ENCODE measurements around the gene OR52B6. TPM values are rescaled to one million over a fixed set of nuclear protein-coding genes. Genes with fewer than 3 reads are reported as not detected.

Gene OR52B6
- not detected for total RNA-seq

DNA sequence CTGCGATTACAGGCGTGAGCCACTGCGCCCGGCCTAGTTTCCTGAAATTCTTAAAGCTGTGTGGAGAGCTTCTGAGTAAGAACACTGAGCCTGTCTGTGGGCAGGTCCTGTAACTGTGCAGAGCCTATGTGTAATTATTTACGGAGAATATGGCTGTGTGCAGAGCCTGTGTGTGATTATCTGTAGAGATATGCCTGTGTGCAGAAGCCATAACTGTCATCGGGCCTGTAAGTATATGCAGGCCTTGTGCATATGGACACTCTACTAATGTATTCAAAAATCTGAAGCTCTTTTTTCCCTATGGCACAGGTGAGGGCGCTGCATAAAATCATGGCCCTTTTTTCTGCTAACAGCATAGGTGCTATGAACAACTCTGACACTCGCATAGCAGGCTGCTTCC, at the start of gene OR52B6:
Gene OR52B6, plus strand, starts transcription at position 301 of the 400 bp plus-strand sequence. Its CDS starts 0 bp downstream, at position 301.
- Histone ChIP-seq H3K4me3 (no peak within 1 kb of the TSS), H3K27ac (no peak within 1 kb of the TSS), H3K4me1 (no peaks in the 10 kb centered on the region), H3K27me3 (no peaks in the 10 kb centered on the region), H3K36me3 (replicated peaks in 1 of 2; ENCODE audit: insufficient read depth in 1 of 2, low read depth in 2 of 2) (no peaks in the 10 kb centered on the region), H3K9me3 (no peaks in the 10 kb centered on the region)
- WGBS, 2 donors: 91 to 93% methylated on average over 8 of the region's 8 CpGs
- intact Hi-C loops (cut with DNase I): no loop called here
- no peak for DNase-seq
- TF ChIP-seq POLR2A (IDR thresholded peaks at IDR 0.05): no peak
- TF ChIP-seq, protein P1, sequence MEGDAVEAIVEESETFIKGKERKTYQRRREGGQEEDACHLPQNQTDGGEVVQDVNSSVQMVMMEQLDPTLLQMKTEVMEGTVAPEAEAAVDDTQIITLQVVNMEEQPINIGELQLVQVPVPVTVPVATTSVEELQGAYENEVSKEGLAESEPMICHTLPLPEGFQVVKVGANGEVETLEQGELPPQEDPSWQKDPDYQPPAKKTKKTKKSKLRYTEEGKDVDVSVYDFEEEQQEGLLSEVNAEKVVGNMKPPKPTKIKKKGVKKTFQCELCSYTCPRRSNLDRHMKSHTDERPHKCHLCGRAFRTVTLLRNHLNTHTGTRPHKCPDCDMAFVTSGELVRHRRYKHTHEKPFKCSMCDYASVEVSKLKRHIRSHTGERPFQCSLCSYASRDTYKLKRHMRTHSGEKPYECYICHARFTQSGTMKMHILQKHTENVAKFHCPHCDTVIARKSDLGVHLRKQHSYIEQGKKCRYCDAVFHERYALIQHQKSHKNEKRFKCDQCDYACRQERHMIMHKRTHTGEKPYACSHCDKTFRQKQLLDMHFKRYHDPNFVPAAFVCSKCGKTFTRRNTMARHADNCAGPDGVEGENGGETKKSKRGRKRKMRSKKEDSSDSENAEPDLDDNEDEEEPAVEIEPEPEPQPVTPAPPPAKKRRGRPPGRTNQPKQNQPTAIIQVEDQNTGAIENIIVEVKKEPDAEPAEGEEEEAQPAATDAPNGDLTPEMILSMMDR (IDR thresholded peaks at IDR 0.05): no peak
- no peak for ATAC-seq

DNA sequence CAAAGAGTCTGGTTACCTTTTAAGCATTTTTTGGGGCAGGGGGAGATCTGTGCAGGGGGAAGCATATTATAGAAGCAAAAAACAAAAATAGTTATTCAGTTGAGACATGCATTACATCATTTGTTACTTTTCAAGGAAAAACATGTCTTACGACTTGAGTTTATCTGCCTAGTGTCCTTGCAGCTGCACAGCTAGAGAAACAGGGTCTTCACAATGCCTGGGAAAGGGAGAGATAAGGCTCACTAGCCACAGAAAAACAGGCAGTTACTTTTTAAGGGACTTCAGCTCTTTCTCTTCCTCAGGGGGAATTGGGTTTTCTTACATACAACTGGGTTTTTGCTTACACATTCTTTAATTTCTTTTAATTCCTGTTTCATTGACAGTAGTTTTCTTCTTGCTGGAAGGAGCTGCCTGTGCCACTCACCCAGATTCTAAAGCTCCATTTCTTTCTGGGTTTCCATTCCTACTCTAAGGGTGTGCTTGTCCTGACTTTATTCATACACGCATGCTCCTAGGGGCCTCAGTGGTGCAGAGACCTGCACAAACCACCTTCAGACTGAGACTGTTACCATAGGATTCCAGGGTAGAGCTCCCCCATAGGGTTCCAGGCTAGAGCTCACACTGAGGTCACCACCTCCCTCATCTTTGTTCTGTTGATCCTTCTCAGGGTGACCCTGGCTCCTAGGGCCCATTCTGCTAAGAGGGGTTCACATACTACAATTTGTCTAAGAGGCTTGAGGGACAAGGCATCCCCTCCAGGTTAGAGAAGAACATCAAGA, 49.4 kb upstream of the OR52B6 start:
- DNase-seq (no peak), ATAC-seq (no peak)
- H3K27ac ChIP-seq: no peak overlapping the region
- intact Hi-C loops (cut with DNase I): no loop called here
- WGBS, 2 donors: 55 to 74% methylated on average over 2 of the region's 2 CpGs
- TF ChIP-seq, protein P1 (IDR thresholded peaks at IDR 0.05): no peak
- no peak for TF ChIP-seq POLR2A (IDR thresholded peaks at IDR 0.05)
- no peaks in the 10 kb centered on the region for H3K36me3 ChIP-seq (replicated peaks in 1 of 2; ENCODE audit: insufficient read depth in 1 of 2, low read depth in 2 of 2)
- H3K27me3 ChIP-seq: no peaks in the 10 kb centered on the region
- H3K4me1 ChIP-seq: no peaks in the 10 kb centered on the region
- H3K9me3 ChIP-seq: no peaks in the 10 kb centered on the region
- H3K4me3 ChIP-seq: no peak overlapping the region

DNA sequence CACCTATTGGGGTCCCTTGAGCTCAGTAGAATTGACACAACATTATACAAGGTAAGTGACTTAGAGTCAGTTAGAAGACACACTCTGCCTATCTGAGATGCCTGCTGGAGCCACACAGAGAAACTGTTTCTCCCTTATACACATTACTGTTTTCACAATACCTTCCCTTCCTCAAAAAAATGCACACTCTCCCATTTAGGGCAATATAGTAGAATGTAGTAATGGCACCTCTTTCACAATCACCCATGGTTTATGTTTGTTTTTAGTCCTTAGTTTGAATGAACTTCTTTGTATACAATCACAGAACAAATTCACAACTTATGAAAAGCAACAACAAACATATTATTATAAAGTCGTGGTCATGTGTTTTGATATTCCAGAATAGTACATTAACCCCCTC, 46.6 kb upstream of the OR52B6 start:
- WGBS, 2 donors: 63 to 64% methylated on average over 1 of the region's 1 CpG
- H3K4me3 ChIP-seq: no peak overlapping the region
- no peak for ATAC-seq
- intact Hi-C loops (cut with DNase I): no loop called here
- DNase-seq: no peak
- H3K9me3 ChIP-seq: no peaks in the 10 kb centered on the region
- no peaks in the 10 kb centered on the region for H3K27me3 ChIP-seq
- TF ChIP-seq POLR2A (IDR thresholded peaks at IDR 0.05): no peak
- TF ChIP-seq, protein P1 (IDR thresholded peaks at IDR 0.05): no peak
- H3K27ac ChIP-seq: no peak overlapping the region
- H3K36me3 ChIP-seq (replicated peaks in 1 of 2; ENCODE audit: insufficient read depth in 1 of 2, low read depth in 2 of 2): no peaks in the 10 kb centered on the region
- H3K4me1 ChIP-seq: no peaks in the 10 kb centered on the region

DNA sequence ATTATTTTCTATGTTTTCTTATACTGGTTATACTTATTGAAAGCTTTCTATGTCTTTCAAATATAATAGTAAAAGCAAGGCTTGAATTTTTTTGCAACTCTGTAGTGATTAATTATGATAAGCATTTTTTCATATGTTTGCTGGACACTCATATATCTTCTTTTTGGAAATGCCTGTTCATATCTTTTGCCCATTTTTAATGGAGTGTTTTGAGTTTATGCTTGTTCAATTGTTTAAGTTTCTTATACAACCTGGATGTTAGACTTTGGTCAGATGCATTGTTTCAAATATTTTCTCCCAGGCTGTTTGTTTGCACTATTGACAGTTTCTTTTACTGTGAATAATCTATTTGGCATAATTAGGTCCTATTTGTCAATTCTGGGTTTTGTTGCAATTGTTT, 44.2 kb upstream of the OR52B6 start:
- TF ChIP-seq POLR2A (IDR thresholded peaks at IDR 0.05): no peak
- TF ChIP-seq, protein P1 (IDR thresholded peaks at IDR 0.05): no peak
- intact Hi-C loops (cut with DNase I): no loop called here

GRCh38 chr11:5541427-5541826, 39.2 kb upstream of the OR52B6 start:
- no peaks in the 10 kb centered on the region for H3K9me3 ChIP-seq
- no peak for DNase-seq
- H3K4me3 ChIP-seq: no peak overlapping the region
- ATAC-seq: no peak
- no peaks in the 10 kb centered on the region for H3K4me1 ChIP-seq
- intact Hi-C loops (cut with DNase I): no loop called here
- H3K27me3 ChIP-seq: no peaks in the 10 kb centered on the region
- no peaks in the 10 kb centered on the region for H3K36me3 ChIP-seq (replicated peaks in 1 of 2; ENCODE audit: insufficient read depth in 1 of 2, low read depth in 2 of 2)
- H3K27ac ChIP-seq: no peak overlapping the region
- WGBS, 2 donors: 20 to 24% methylated on average over 1 of the region's 1 CpG
- no peak for TF ChIP-seq POLR2A (IDR thresholded peaks at IDR 0.05)
- TF ChIP-seq, protein P1 (IDR thresholded peaks at IDR 0.05): no peak

More for the DNA sequence above, 44.2 kb upstream of the OR52B6 start:
- H3K27ac ChIP-seq: no peak overlapping the region
- no peaks in the 10 kb centered on the region for H3K4me1 ChIP-seq
- no peaks in the 10 kb centered on the region for H3K27me3 ChIP-seq
- no peak overlapping the region for H3K4me3 ChIP-seq
- H3K36me3 ChIP-seq (replicated peaks in 1 of 2; ENCODE audit: insufficient read depth in 1 of 2, low read depth in 2 of 2): no peaks in the 10 kb centered on the region
- DNase-seq (no peak), ATAC-seq (no peak)
- no peaks in the 10 kb centered on the region for H3K9me3 ChIP-seq

Measured in body of pancreas (tissue), 4 donors.